GM12864 (cell line): ENCODE results near the gene COA1.
"Not testable (repeated sequence)": the region's sequence is repeated elsewhere in the genome, so short reads cannot be mapped to it uniquely, and the experiment has no call there.

Source experiments
- DNase-seq: peaks from one replicate; pipeline ENCODE4 v3.0.0-alpha.2; 2011; ENCODE audit warnings: low read depth
- H3K4me3 ChIP-seq: 2 replicates; pipeline ENCODE4 v1.5.1; 2011; ENCODE audit warnings: mild to moderate bottlenecking, low read depth, low read length, control low read depth
- TF ChIP-seq, protein P1 (sequence below): IDR thresholded peaks from 2 replicates; pipeline ENCODE4 v1.5.1; 2011; ENCODE audit warnings: low read depth, mild to moderate bottlenecking, moderate library complexity, low read length, control low read depth, inconsistent platforms; ENCODE audit errors: missing control alignments

COA1 gene

GRCh38 chr7:43636093-43636492 is 93.2 kb downstream of the COA1 start:
- no peak for DNase-seq
- TF ChIP-seq, protein P1, sequence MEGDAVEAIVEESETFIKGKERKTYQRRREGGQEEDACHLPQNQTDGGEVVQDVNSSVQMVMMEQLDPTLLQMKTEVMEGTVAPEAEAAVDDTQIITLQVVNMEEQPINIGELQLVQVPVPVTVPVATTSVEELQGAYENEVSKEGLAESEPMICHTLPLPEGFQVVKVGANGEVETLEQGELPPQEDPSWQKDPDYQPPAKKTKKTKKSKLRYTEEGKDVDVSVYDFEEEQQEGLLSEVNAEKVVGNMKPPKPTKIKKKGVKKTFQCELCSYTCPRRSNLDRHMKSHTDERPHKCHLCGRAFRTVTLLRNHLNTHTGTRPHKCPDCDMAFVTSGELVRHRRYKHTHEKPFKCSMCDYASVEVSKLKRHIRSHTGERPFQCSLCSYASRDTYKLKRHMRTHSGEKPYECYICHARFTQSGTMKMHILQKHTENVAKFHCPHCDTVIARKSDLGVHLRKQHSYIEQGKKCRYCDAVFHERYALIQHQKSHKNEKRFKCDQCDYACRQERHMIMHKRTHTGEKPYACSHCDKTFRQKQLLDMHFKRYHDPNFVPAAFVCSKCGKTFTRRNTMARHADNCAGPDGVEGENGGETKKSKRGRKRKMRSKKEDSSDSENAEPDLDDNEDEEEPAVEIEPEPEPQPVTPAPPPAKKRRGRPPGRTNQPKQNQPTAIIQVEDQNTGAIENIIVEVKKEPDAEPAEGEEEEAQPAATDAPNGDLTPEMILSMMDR: no peak
- no peak overlapping the region for H3K4me3 ChIP-seq

DNA sequence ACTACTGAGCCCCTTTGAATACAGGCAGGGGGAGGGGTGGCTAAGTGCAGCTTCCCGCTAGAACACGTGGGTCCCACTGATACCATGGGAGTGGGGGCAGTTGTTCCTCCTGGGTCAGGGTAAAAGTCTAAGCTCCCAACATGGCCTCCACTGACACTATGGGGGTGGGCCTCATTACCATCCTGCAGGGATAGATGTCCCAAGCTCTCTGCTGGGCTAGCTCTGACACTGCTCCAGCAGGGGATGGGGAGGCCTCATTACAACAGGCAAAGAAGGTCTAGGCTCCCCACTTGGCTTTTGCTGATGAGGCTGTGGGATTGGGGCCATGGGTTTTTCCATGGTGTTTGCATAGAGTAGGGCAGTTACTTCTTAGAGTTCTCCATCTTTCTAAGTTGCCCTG is 94.9 kb downstream of the COA1 start:
- no peak for DNase-seq
- TF ChIP-seq, protein P1: no peak
- no peak overlapping the region for H3K4me3 ChIP-seq

DNA sequence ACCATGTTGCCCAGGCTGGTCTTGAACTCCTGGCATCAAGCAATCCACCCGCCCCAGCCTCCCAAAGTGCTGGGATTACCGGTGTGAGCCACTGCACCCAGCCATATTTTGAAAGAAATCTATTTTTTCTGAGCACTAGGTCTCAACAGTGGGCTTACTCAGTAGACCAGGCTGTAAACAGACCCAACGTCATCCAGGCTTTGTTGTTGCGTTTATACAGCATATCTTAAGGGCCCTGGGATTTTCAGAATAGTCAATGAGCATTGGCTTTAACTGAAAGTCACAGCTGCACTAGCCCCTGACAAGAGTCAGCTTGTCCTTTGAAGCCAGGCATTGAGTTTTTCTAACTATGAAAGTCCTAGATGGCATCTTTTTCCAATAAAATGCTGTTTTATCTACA is 96.6 kb downstream of the COA1 start:
- TF ChIP-seq, protein P1: no peak
- H3K4me3 ChIP-seq: no peak overlapping the region
- DNase-seq: no peak

- no peak for DNase-seq
- TF ChIP-seq, protein P1: no peak
- no peak overlapping the region for H3K4me3 ChIP-seq
These were observed 97.8 kb downstream of the COA1 start for GRCh38 chr7:43631559-43631958.

- no peak overlapping the region for H3K4me3 ChIP-seq
- TF ChIP-seq, protein P1: no peak
- no peak for DNase-seq
These were observed 98.8 kb downstream of the COA1 start for GRCh38 chr7:43630482-43630881.

DNA sequence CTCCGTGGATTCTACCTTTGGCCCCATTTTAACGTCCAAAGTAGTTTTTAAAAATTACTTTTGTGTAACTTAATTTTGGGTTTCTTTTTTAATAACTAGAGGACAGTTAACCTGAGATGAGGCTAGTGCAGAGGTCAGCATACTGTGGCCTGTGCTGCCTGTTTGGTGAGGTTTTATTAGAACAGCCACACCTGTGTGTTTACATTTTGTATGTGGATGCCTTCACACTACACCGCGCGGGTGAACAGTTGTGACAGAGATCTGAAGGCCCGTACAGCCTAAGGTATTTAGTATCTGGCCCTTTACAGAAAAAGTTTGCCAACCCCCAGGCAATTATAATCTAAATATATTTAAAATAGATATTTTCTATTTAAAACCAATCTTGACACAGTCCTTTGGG is 99.5 kb downstream of the COA1 start:
- TF ChIP-seq, protein P1: no peak
- no peak overlapping the region for H3K4me3 ChIP-seq
- DNase-seq: no peak

DNA sequence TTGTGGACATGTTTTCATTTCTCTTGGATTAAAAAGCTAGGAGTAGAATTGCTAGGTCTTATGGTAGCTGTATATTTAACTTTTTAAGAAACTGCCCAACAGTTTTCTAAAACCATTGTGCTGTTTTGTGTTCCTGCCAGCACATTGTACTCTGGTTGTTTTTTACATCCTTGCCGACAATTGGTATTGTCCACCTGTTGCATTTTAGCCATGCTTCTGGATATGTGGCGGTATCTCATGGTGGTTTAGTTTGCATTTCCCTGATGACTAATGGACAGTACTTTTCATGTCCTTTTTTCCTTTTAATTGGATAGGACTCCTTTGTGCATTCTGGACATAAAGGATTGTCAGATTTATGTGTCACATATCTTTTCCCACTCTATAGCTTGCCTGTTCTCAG is 100.9 kb downstream of the COA1 start:
- TF ChIP-seq, protein P1: no peak
- no peak for DNase-seq

DNA sequence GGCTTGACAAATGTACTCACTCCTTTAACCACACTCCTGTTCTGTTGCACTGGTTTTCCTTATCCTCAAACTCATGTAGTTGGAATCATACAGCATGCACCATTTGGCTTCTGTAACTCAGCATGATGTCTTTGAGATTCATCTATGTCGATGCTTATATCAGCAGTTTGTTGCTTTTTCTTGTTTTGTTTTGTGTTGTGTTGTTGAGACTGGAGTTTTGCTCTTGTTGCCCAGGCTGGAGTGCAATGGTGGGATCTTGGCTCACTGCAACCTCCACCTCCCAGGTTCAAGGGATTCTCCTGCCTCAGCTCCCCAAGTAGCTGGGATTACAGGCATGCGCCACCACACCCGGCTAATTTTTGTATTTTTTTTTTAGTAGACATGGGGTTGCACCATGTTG is 101.5 kb downstream of the COA1 start:
- H3K4me3 ChIP-seq, DNase-seq: not testable (repeated sequence)

More for the DNA sequence above, 100.9 kb downstream of the COA1 start:
- H3K4me3 ChIP-seq: no peak overlapping the region
